Measurements from ENCODE around the gene PNLIPRP1. TPM values are rescaled to one million over a fixed set of nuclear protein-coding genes. Genes with fewer than 3 reads are reported as not detected.

PNLIPRP1 gene
- polyA plus RNA-seq, 1 donor (not counting 4 experiments of a cell fraction or from before 2014, with no cell fraction given): not detected

- no peaks in the 10 kb centered on the region for H3K9me3 ChIP-seq (ENCODE audit: control insufficient read depth, low read depth, low read length)
- no peak overlapping the region for H3K27ac ChIP-seq (ENCODE audit: control insufficient read depth, insufficient read depth, low read length)
- DNase-seq (ENCODE audit: low read depth, low spot score) (no peak), FAIRE-seq (no peak)
- H2AFZ ChIP-seq (ENCODE audit: control insufficient read depth, low read length): no peak overlapping the region
- no peak overlapping the region for H3K4me2 ChIP-seq (ENCODE audit: control insufficient read depth, extremely low read depth, insufficient read depth, low read depth, low read length)
- H3K4me1 ChIP-seq (ENCODE audit: control insufficient read depth, extremely low read depth, insufficient read depth, low read length): no peaks in the 10 kb centered on the region
- no peaks in the 10 kb centered on the region for H4K20me1 ChIP-seq (ENCODE audit: control insufficient read depth, extremely low read depth, insufficient read depth, low read length)
- H3K36me3 ChIP-seq (ENCODE audit: control insufficient read depth in 2 of 2, extremely low read depth in 1 of 2, insufficient read depth in 2 of 2, low read length in 2 of 2): no peaks in the 10 kb centered on the region
- H3K27me3 ChIP-seq (ENCODE audit: control insufficient read depth, extremely low read depth, insufficient read depth, low read length): peaks cover 6% of the 10 kb centered on the region
- no peaks in the 10 kb centered on the region for H3K9me1 ChIP-seq (ENCODE audit: control insufficient read depth, extremely low read depth, insufficient read depth, low read length)
- H3K79me2 ChIP-seq (ENCODE audit: control insufficient read depth, insufficient read depth, low read length): no peaks in the 10 kb centered on the region
- H3K4me3 ChIP-seq (ENCODE audit: control insufficient read depth in 2 of 3, extremely low read depth in 1 of 3, insufficient read depth in 2 of 3, low read depth in 1 of 3, low read length in 3 of 3): no peak overlapping the region
- H3K9ac ChIP-seq (ENCODE audit: control insufficient read depth, extremely low read depth, insufficient read depth, low read length): no peak overlapping the region
- no peak for TF ChIP-seq EZH2 (IDR thresholded peaks at IDR 0.05; ENCODE audit: low read length)
- TF ChIP-seq CTCF (optimal IDR thresholded peaks at IDR 0.05 in 1 of 3, IDR thresholded peaks at IDR 0.05 in 1 of 3, conservative IDR thresholded peaks at IDR 0.05 in 1 of 3; ENCODE audit: extremely low read depth in 1 of 3, insufficient read depth in 2 of 3, low read length in 3 of 3): no peak
- dilution Hi-C loops (cut with MboI; ENCODE audit: extremely low pct_ligation_motif_present, low sequenced_read_pairs): no loop called here
These were observed 19.8 kb downstream of the PNLIPRP1 start for GRCh38 chr10:116610443-116611152.

GRCh38 chr10:116611153-116611545, 20.4 kb downstream of the PNLIPRP1 start:
- H3K4me3 ChIP-seq (ENCODE audit: control insufficient read depth in 2 of 3, extremely low read depth in 1 of 3, insufficient read depth in 2 of 3, low read depth in 1 of 3, low read length in 3 of 3): no peak overlapping the region

More at GRCh38 chr10:116611153-116611545, 20.4 kb downstream of the PNLIPRP1 start:
- Histone ChIP-seq H2AFZ (ENCODE audit: control insufficient read depth, low read length) (no peak overlapping the region), H3K9me1 (ENCODE audit: control insufficient read depth, extremely low read depth, insufficient read depth, low read length) (no peaks in the 10 kb centered on the region), H3K4me2 (ENCODE audit: control insufficient read depth, extremely low read depth, insufficient read depth, low read depth, low read length) (no peak overlapping the region), H3K9me3 (ENCODE audit: control insufficient read depth, low read depth, low read length) (no peaks in the 10 kb centered on the region), H3K27me3 (ENCODE audit: control insufficient read depth, extremely low read depth, insufficient read depth, low read length) (peaks cover 6% of the 10 kb centered on the region), H3K79me2 (ENCODE audit: control insufficient read depth, insufficient read depth, low read length) (no peaks in the 10 kb centered on the region), H3K36me3 (ENCODE audit: control insufficient read depth in 2 of 2, extremely low read depth in 1 of 2, insufficient read depth in 2 of 2, low read length in 2 of 2) (no peaks in the 10 kb centered on the region), H3K9ac (ENCODE audit: control insufficient read depth, extremely low read depth, insufficient read depth, low read length) (no peak overlapping the region), H3K4me1 (ENCODE audit: control insufficient read depth, extremely low read depth, insufficient read depth, low read length) (no peaks in the 10 kb centered on the region), H4K20me1 (ENCODE audit: control insufficient read depth, extremely low read depth, insufficient read depth, low read length) (no peaks in the 10 kb centered on the region), H3K27ac (ENCODE audit: control insufficient read depth, insufficient read depth, low read length) (no peak overlapping the region)
- DNase-seq (ENCODE audit: low read depth, low spot score): no peak
- TF ChIP-seq CTCF (optimal IDR thresholded peaks at IDR 0.05 in 1 of 3, IDR thresholded peaks at IDR 0.05 in 1 of 3, conservative IDR thresholded peaks at IDR 0.05 in 1 of 3; ENCODE audit: extremely low read depth in 1 of 3, insufficient read depth in 2 of 3, low read length in 3 of 3) (no peak), EZH2 (IDR thresholded peaks at IDR 0.05; ENCODE audit: low read length) (no peak)
- dilution Hi-C loops (cut with MboI; ENCODE audit: extremely low pct_ligation_motif_present, low sequenced_read_pairs): no loop called here
- FAIRE-seq: no peak

All from keratinocyte (primary cell).